HEK293 (cell line): ENCODE results near the gene HSD3B1.

ENCODE experiments used
- CTCF ChIP-seq: fragments of 450-650 bp; formaldehyde crosslinking; IDR thresholded peaks from 2 replicates; pipeline ENCODE4 v1.5.1; 2016; ENCODE audit warnings: missing biosample characterization, missing genetic modification characterization
- KLF10 ChIP-seq: fragments of 450-650 bp; IDR thresholded peaks from 2 replicates; pipeline ENCODE4 v1.5.1; 2018; ENCODE audit warnings: missing biosample characterization, mild to moderate bottlenecking, missing genetic modification characterization
- PRDM10 ChIP-seq: fragments of 450-650 bp; formaldehyde crosslinking; IDR thresholded peaks from 2 replicates; pipeline ENCODE4 v1.5.1; 2016; ENCODE audit warnings: missing biosample characterization, missing genetic modification characterization
- ZFHX2 ChIP-seq: fragments of 450-650 bp; formaldehyde crosslinking; conservative IDR thresholded peaks from 2 replicates; pipeline ENCODE4 v1.5.1; 2016; ENCODE audit warnings: missing biosample characterization, missing genetic modification characterization
- ZNF10 ChIP-seq: fragments of 450-650 bp; formaldehyde crosslinking; IDR thresholded peaks from 2 replicates; pipeline ENCODE4 v1.5.1; 2017; ENCODE audit warnings: missing biosample characterization, missing genetic modification characterization
- ZNF121 ChIP-seq: fragments of 450-650 bp; formaldehyde crosslinking; IDR thresholded peaks from 2 replicates; pipeline ENCODE4 v1.5.1; 2016; ENCODE audit warnings: missing biosample characterization, missing genetic modification characterization
- ZNF16 ChIP-seq: fragments of 450-650 bp; formaldehyde crosslinking; IDR thresholded peaks from 2 replicates; pipeline ENCODE4 v1.5.1; 2016; ENCODE audit warnings: low read depth, missing biosample characterization, missing genetic modification characterization
- ZNF514 ChIP-seq: fragments of 450-650 bp; formaldehyde crosslinking; IDR thresholded peaks from 2 replicates; pipeline ENCODE4 v1.5.1; 2016; ENCODE audit warnings: missing biosample characterization, missing genetic modification characterization
- ZNF639 ChIP-seq: fragments of 450-650 bp; formaldehyde crosslinking; IDR thresholded peaks from 2 replicates; pipeline ENCODE4 v1.5.1; 2016; ENCODE audit warnings: missing biosample characterization, missing genetic modification characterization
- ZXDB ChIP-seq: fragments of 450-650 bp; formaldehyde crosslinking; IDR thresholded peaks from 2 replicates; pipeline ENCODE4 v1.5.1; 2016; ENCODE audit warnings: missing biosample characterization, missing genetic modification characterization
- TF ChIP-seq, protein P1 (sequence below): fragments of 450-650 bp; formaldehyde crosslinking; IDR thresholded peaks from 2 replicates; pipeline ENCODE4 v1.5.1; 2016; ENCODE audit warnings: missing biosample characterization, missing genetic modification characterization

DNA sequence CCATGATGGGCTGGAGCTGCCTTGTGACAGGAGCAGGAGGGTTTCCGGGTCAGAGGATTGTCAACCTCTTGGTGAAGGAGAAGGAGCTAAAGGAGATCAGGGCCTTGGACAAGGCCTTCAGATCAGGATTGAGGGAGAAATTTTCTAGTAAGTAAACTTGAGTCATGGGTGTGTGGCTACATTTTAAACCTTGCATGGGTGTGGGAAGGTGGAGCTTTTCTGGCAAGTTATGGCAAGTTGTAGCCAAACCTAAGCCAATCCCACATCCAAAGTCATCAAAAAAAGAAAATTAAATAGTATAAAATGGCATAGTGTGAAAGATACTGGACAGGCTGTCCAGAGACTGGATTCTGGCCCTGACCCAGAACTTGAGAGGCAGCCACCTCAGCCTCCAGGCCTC lies 39.8 kb upstream of the HSD3B1 start:
- no peak for TF ChIP-seq CTCF (tag by site-specific recombination)
- no peak for TF ChIP-seq ZNF121 (tag by site-specific recombination)
- TF ChIP-seq ZNF10 (tag by site-specific recombination): no peak
- TF ChIP-seq ZNF16: no peak
- no peak for TF ChIP-seq ZXDB (tag by site-specific recombination)
- no peak for TF ChIP-seq ZNF639 (tag by site-specific recombination)
- TF ChIP-seq ZNF514 (tag by site-specific recombination): no peak
- TF ChIP-seq, protein P1, sequence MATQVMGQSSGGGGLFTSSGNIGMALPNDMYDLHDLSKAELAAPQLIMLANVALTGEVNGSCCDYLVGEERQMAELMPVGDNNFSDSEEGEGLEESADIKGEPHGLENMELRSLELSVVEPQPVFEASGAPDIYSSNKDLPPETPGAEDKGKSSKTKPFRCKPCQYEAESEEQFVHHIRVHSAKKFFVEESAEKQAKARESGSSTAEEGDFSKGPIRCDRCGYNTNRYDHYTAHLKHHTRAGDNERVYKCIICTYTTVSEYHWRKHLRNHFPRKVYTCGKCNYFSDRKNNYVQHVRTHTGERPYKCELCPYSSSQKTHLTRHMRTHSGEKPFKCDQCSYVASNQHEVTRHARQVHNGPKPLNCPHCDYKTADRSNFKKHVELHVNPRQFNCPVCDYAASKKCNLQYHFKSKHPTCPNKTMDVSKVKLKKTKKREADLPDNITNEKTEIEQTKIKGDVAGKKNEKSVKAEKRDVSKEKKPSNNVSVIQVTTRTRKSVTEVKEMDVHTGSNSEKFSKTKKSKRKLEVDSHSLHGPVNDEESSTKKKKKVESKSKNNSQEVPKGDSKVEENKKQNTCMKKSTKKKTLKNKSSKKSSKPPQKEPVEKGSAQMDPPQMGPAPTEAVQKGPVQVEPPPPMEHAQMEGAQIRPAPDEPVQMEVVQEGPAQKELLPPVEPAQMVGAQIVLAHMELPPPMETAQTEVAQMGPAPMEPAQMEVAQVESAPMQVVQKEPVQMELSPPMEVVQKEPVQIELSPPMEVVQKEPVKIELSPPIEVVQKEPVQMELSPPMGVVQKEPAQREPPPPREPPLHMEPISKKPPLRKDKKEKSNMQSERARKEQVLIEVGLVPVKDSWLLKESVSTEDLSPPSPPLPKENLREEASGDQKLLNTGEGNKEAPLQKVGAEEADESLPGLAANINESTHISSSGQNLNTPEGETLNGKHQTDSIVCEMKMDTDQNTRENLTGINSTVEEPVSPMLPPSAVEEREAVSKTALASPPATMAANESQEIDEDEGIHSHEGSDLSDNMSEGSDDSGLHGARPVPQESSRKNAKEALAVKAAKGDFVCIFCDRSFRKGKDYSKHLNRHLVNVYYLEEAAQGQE (tag by site-specific recombination): no peak
- no peak for TF ChIP-seq ZFHX2
- TF ChIP-seq PRDM10 (tag by site-specific recombination): no peak
- TF ChIP-seq KLF10 (tag by site-specific recombination): no peak
